ENCODE data around the gene GJB4.

GJB4 gene

GRCh38 chr1:34762474-34763141, 3.1 kb downstream of the GJB4 start:
- Histone ChIP-seq H2AFZ (ENCODE audit: low read depth, low read length) (no peak overlapping the region), H4K20me1 (ENCODE audit: insufficient read depth, low read length) (no peaks in the 10 kb centered on the region), H3K27me3 (ENCODE audit: low read depth, low read length) (0 out of 2 replicates have a peak, but pooled peaks cover 2% of the 10 kb centered on the region), H3K36me3 (replicated peaks; ENCODE audit: low read depth, low read length) (no peaks in the 10 kb centered on the region), H3K9ac (ENCODE audit: low read length) (no peak overlapping the region), H3K9me3 (ENCODE audit: insufficient read depth, low read length) (no peaks in the 10 kb centered on the region), H3K4me1 (ENCODE audit: low read length) (no peaks in the 10 kb centered on the region), H3K27ac (ENCODE audit: low read length) (no peak overlapping the region), H3K4me2 (ENCODE audit: low read length) (no peak overlapping the region), H3K79me2 (ENCODE audit: low read length) (no peaks in the 10 kb centered on the region), H3K4me3 (ENCODE audit: low read length) (no peak overlapping the region)
- no peak for TF ChIP-seq EZH2phosphoT487 (IDR thresholded peaks at IDR 0.05; ENCODE audit: low read depth)
- no peak for TF ChIP-seq CTCF (IDR thresholded peaks at IDR 0.05; ENCODE audit: low read depth, low read length)

GRCh38 chr1:34763142-34763781, 3.7 kb downstream of the GJB4 start:
- TF ChIP-seq CTCF (IDR thresholded peaks at IDR 0.05; ENCODE audit: low read depth, low read length) (no peak), EZH2phosphoT487 (IDR thresholded peaks at IDR 0.05; ENCODE audit: low read depth) (no peak)
- Histone ChIP-seq H3K4me2 (ENCODE audit: low read length) (no peak overlapping the region), H3K27ac (ENCODE audit: low read length) (no peak overlapping the region), H3K79me2 (ENCODE audit: low read length) (no peaks in the 10 kb centered on the region), H3K36me3 (replicated peaks; ENCODE audit: low read depth, low read length) (no peaks in the 10 kb centered on the region), H3K4me1 (ENCODE audit: low read length) (no peaks in the 10 kb centered on the region), H3K4me3 (ENCODE audit: low read length) (no peak overlapping the region), H2AFZ (ENCODE audit: low read depth, low read length) (no peak overlapping the region), H3K9me3 (ENCODE audit: insufficient read depth, low read length) (no peaks in the 10 kb centered on the region), H3K27me3 (ENCODE audit: low read depth, low read length) (0 out of 2 replicates have a peak, but pooled peaks cover 4% of the 10 kb centered on the region), H4K20me1 (ENCODE audit: insufficient read depth, low read length) (no peaks in the 10 kb centered on the region), H3K9ac (ENCODE audit: low read length) (no peak overlapping the region)

GRCh38 chr1:34768856-34769255, 9.3 kb downstream of the GJB4 start:
- TF ChIP-seq EZH2phosphoT487 (IDR thresholded peaks at IDR 0.05; ENCODE audit: low read depth) = no peak
- no peak for TF ChIP-seq CTCF (IDR thresholded peaks at IDR 0.05; ENCODE audit: low read depth, low read length)
- no peaks in the 10 kb centered on the region for H3K36me3 ChIP-seq (replicated peaks; ENCODE audit: low read depth, low read length)
- no peak overlapping the region for H3K4me3 ChIP-seq (ENCODE audit: low read length)
- H3K4me2 ChIP-seq (ENCODE audit: low read length) = no peak overlapping the region
- no peaks in the 10 kb centered on the region for H3K9me3 ChIP-seq (ENCODE audit: insufficient read depth, low read length)
- H3K9ac ChIP-seq (ENCODE audit: low read length) = no peak overlapping the region
- no peak overlapping the region for H3K27ac ChIP-seq (ENCODE audit: low read length)
- no peak overlapping the region for H2AFZ ChIP-seq (ENCODE audit: low read depth, low read length)
- 0 out of 2 replicates have a peak, but pooled peaks cover 4% of the 10 kb centered on the region for H3K27me3 ChIP-seq (ENCODE audit: low read depth, low read length)
- no peaks in the 10 kb centered on the region for H4K20me1 ChIP-seq (ENCODE audit: insufficient read depth, low read length)
- no peaks in the 10 kb centered on the region for H3K4me1 ChIP-seq (ENCODE audit: low read length)
- no peaks in the 10 kb centered on the region for H3K79me2 ChIP-seq (ENCODE audit: low read length)

GRCh38 chr1:34770891-34771504, 11.5 kb downstream of the GJB4 start:
- Histone ChIP-seq H3K79me2 (ENCODE audit: low read length) (no peaks in the 10 kb centered on the region), H3K4me3 (ENCODE audit: low read length) (no peak overlapping the region), H3K36me3 (replicated peaks; ENCODE audit: low read depth, low read length) (no peaks in the 10 kb centered on the region), H3K4me2 (ENCODE audit: low read length) (no peak overlapping the region), H3K4me1 (ENCODE audit: low read length) (no peaks in the 10 kb centered on the region), H3K9me3 (ENCODE audit: insufficient read depth, low read length) (no peaks in the 10 kb centered on the region), H2AFZ (ENCODE audit: low read depth, low read length) (no peak overlapping the region), H4K20me1 (ENCODE audit: insufficient read depth, low read length) (no peaks in the 10 kb centered on the region), H3K9ac (ENCODE audit: low read length) (no peak overlapping the region), H3K27me3 (ENCODE audit: low read depth, low read length) (0 out of 2 replicates have a peak, but pooled peaks cover 4% of the 10 kb centered on the region), H3K27ac (ENCODE audit: low read length) (no peak overlapping the region)
- TF ChIP-seq CTCF (IDR thresholded peaks at IDR 0.05; ENCODE audit: low read depth, low read length) = no peak
- TF ChIP-seq EZH2phosphoT487 (IDR thresholded peaks at IDR 0.05; ENCODE audit: low read depth) = no peak
